ENCODE measurements around the gene NGEF. TPM values are rescaled to one million over a fixed set of nuclear protein-coding genes. Genes with fewer than 3 reads are reported as not detected.
"Not testable (repeated sequence)": the region's sequence is repeated elsewhere in the genome, so short reads cannot be mapped to it uniquely, and the experiment has no call there.

Gene NGEF
- polyA plus RNA-seq, 2 donors, result 8.4 to 11.4 TPM

- no peak overlapping the region for H3K4me3 ChIP-seq (ENCODE audit: low read depth in 1 of 2, low read length in 2 of 2)
- no peaks in the 10 kb centered on the region for H3K27me3 ChIP-seq (ENCODE audit: control insufficient read depth in 1 of 2, insufficient read depth in 2 of 2, low read length in 2 of 2)
- H3K36me3 ChIP-seq (ENCODE audit: control insufficient read depth in 2 of 2, insufficient read depth in 2 of 2, low read length in 1 of 2), result no peaks in the 10 kb centered on the region
- 91 to 94% methylated on average over 14 of the region's 14 CpGs for WGBS, 2 donors
- peaks cover 0 to 9% of the 10 kb centered on the region in 2 donors for H3K4me1 ChIP-seq (ENCODE audit: control insufficient read depth in 2 of 2, insufficient read depth in 2 of 2, low read length in 1 of 2)
- no peaks in the 10 kb centered on the region for H3K9me3 ChIP-seq (ENCODE audit: control insufficient read depth in 2 of 2, insufficient read depth in 1 of 2, low read depth in 1 of 2, low read length in 1 of 2)
- no peak overlapping the region for H3K27ac ChIP-seq (ENCODE audit: low read depth in 2 of 2, low read length in 1 of 2)
Measured at GRCh38 chr2:233023761-233024410, 10.8 kb upstream of the NGEF start.

DNA sequence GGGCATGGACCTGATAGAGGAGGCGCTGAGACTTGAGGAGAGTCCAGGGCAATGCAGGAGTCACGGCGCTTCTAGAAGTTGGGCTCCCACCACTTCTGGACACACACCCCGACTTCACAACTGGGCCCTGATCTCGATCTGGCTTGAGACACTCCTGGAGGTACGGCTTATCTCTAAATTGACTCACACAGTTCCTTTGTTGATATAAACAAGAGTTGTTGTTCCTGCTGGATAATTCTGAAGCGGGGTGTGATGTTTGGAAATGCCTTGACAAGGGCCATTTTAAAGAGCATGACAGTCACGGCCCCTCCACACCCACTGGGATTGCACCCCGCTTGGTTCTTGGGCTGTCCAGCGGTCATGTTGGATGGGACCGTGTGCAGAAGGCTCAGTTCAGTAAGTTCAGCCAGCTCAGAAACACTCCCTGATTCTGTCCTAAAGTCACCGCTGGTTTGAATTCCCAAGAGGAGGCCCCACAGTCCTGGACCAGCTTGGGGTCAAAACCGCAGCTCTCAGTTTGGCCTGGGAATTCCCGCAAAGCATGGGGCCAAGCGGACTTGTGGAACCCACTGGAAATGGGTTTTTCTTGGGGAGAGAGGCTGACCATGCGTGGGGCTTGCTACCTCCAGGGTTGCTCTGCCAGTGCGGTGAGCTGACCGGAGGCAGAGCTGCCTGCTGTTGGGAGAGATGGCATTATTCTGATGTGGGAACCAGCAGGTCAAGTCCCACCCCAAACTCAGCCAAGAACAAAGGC lies 10.1 kb upstream of the NGEF start:
- Histone ChIP-seq H3K27ac (ENCODE audit: low read depth in 2 of 2, low read length in 1 of 2) (peak overlapping the region in 1 of 2 donors; percentile 44), H3K36me3 (ENCODE audit: control insufficient read depth in 2 of 2, insufficient read depth in 2 of 2, low read length in 1 of 2) (no peaks in the 10 kb centered on the region), H3K4me1 (ENCODE audit: control insufficient read depth in 2 of 2, insufficient read depth in 2 of 2, low read length in 1 of 2) (peaks cover 0 to 9% of the 10 kb centered on the region in 2 donors), H3K27me3 (ENCODE audit: control insufficient read depth in 1 of 2, insufficient read depth in 2 of 2, low read length in 2 of 2) (no peaks in the 10 kb centered on the region), H3K4me3 (ENCODE audit: low read depth in 1 of 2, low read length in 2 of 2) (no peak overlapping the region), H3K9me3 (ENCODE audit: control insufficient read depth in 2 of 2, insufficient read depth in 1 of 2, low read depth in 1 of 2, low read length in 1 of 2) (no peaks in the 10 kb centered on the region)
- WGBS, 2 donors, result 89 to 90% methylated on average over 18 of the region's 18 CpGs

- H3K4me3 ChIP-seq (ENCODE audit: low read depth in 1 of 2, low read length in 2 of 2), result no peak overlapping the region
- H3K27me3 ChIP-seq (ENCODE audit: control insufficient read depth in 1 of 2, insufficient read depth in 2 of 2, low read length in 2 of 2), result no peaks in the 10 kb centered on the region
- 76 to 87% methylated on average over 8 of the region's 8 CpGs for WGBS, 2 donors
- no peaks in the 10 kb centered on the region for H3K36me3 ChIP-seq (ENCODE audit: control insufficient read depth in 2 of 2, insufficient read depth in 2 of 2, low read length in 1 of 2)
- H3K4me1 ChIP-seq (ENCODE audit: control insufficient read depth in 2 of 2, insufficient read depth in 2 of 2, low read length in 1 of 2), result peaks cover 0 to 9% of the 10 kb centered on the region in 2 donors
- peak overlapping the region in 1 of 2 donors; percentile 44 for H3K27ac ChIP-seq (ENCODE audit: low read depth in 2 of 2, low read length in 1 of 2)
- no peaks in the 10 kb centered on the region for H3K9me3 ChIP-seq (ENCODE audit: control insufficient read depth in 2 of 2, insufficient read depth in 1 of 2, low read depth in 1 of 2, low read length in 1 of 2)
Measured at GRCh38 chr2:233022561-233022960, 9.5 kb upstream of the NGEF start.

GRCh38 chr2:233021771-233022170 lies 8.7 kb upstream of the NGEF start:
- no peaks in the 10 kb centered on the region for H3K9me3 ChIP-seq (ENCODE audit: control insufficient read depth in 2 of 2, insufficient read depth in 1 of 2, low read depth in 1 of 2, low read length in 1 of 2)
- H3K4me1 ChIP-seq (ENCODE audit: control insufficient read depth in 2 of 2, insufficient read depth in 2 of 2, low read length in 1 of 2), result peaks cover 0 to 9% of the 10 kb centered on the region in 2 donors
- H3K27me3 ChIP-seq (ENCODE audit: control insufficient read depth in 1 of 2, insufficient read depth in 2 of 2, low read length in 2 of 2), result no peaks in the 10 kb centered on the region
- WGBS, 2 donors, result 69 to 81% methylated on average over 8 of the region's 8 CpGs
- H3K4me3 ChIP-seq (ENCODE audit: low read depth in 1 of 2, low read length in 2 of 2), result no peak overlapping the region
- H3K27ac ChIP-seq (ENCODE audit: low read depth in 2 of 2, low read length in 1 of 2), result peak overlapping the region in 1 of 2 donors; percentile 40
- no peaks in the 10 kb centered on the region for H3K36me3 ChIP-seq (ENCODE audit: control insufficient read depth in 2 of 2, insufficient read depth in 2 of 2, low read length in 1 of 2)

DNA sequence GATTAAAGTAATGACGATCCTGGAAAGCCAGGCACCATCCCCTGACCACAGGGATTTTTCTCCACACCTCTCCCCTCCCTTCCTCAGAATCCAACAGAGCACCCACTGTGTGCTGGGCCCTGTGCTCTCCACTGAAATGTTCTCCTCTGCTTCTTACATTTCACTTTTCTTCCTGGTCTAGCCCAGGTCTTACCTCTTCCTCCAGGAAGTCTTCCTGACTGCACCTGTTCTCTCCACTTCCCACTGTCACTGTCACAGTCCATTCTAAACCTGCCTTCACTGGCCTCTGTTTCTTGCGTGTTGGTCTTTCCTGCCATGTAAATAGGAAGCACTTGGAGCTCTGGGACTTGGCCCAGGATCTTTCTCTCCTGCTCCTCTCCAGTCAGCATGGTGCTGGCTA lies 7.4 kb upstream of the NGEF start:
- H3K9me3 ChIP-seq (ENCODE audit: control insufficient read depth in 2 of 2, insufficient read depth in 1 of 2, low read depth in 1 of 2, low read length in 1 of 2), result no peaks in the 10 kb centered on the region
- H3K27ac ChIP-seq (ENCODE audit: low read depth in 2 of 2, low read length in 1 of 2), result peak overlapping the region in 1 of 2 donors; percentile 66
- WGBS, 2 donors, result 78 to 85% methylated on average over 2 of the region's 2 CpGs
- no peaks in the 10 kb centered on the region for H3K36me3 ChIP-seq (ENCODE audit: control insufficient read depth in 2 of 2, insufficient read depth in 2 of 2, low read length in 1 of 2)
- no peak overlapping the region for H3K4me3 ChIP-seq (ENCODE audit: low read depth in 1 of 2, low read length in 2 of 2)
- H3K4me1 ChIP-seq (ENCODE audit: control insufficient read depth in 2 of 2, insufficient read depth in 2 of 2, low read length in 1 of 2), result peaks cover 0 to 9% of the 10 kb centered on the region in 2 donors
- no peaks in the 10 kb centered on the region for H3K27me3 ChIP-seq (ENCODE audit: control insufficient read depth in 1 of 2, insufficient read depth in 2 of 2, low read length in 2 of 2)

- H3K36me3 ChIP-seq (ENCODE audit: control insufficient read depth in 2 of 2, insufficient read depth in 2 of 2, low read length in 1 of 2); H3K4me3 ChIP-seq (ENCODE audit: low read depth in 1 of 2, low read length in 2 of 2); H3K4me1 ChIP-seq (ENCODE audit: control insufficient read depth in 2 of 2, insufficient read depth in 2 of 2, low read length in 1 of 2); H3K9me3 ChIP-seq (ENCODE audit: control insufficient read depth in 2 of 2, insufficient read depth in 1 of 2, low read depth in 1 of 2, low read length in 1 of 2); H3K27ac ChIP-seq (ENCODE audit: low read depth in 2 of 2, low read length in 1 of 2); H3K27me3 ChIP-seq (ENCODE audit: control insufficient read depth in 1 of 2, insufficient read depth in 2 of 2, low read length in 2 of 2): not testable (repeated sequence)
- 88 to 95% methylated on average over 4 of the region's 4 CpGs for WGBS, 2 donors
Measured at GRCh38 chr2:233019610-233020009, 6.6 kb upstream of the NGEF start.

- Histone ChIP-seq H3K27ac (ENCODE audit: low read depth in 2 of 2, low read length in 1 of 2) (no peak overlapping the region), H3K27me3 (ENCODE audit: control insufficient read depth in 1 of 2, insufficient read depth in 2 of 2, low read length in 2 of 2) (no peaks in the 10 kb centered on the region), H3K36me3 (ENCODE audit: control insufficient read depth in 2 of 2, insufficient read depth in 2 of 2, low read length in 1 of 2) (no peaks in the 10 kb centered on the region), H3K4me3 (ENCODE audit: low read depth in 1 of 2, low read length in 2 of 2) (no peak overlapping the region), H3K4me1 (ENCODE audit: control insufficient read depth in 2 of 2, insufficient read depth in 2 of 2, low read length in 1 of 2) (peaks cover 0 to 9% of the 10 kb centered on the region in 2 donors), H3K9me3 (ENCODE audit: control insufficient read depth in 2 of 2, insufficient read depth in 1 of 2, low read depth in 1 of 2, low read length in 1 of 2) (no peaks in the 10 kb centered on the region)
- WGBS, 2 donors, result 84 to 95% methylated on average over 1 of the region's 1 CpG
Measured at GRCh38 chr2:233017947-233018346, 4.9 kb upstream of the NGEF start.

GRCh38 chr2:233015019-233015645 lies 2.1 kb upstream of the NGEF start:
- Histone ChIP-seq H3K27ac (ENCODE audit: low read depth in 2 of 2, low read length in 1 of 2) (no peak overlapping the region), H3K36me3 (ENCODE audit: control insufficient read depth in 2 of 2, insufficient read depth in 2 of 2, low read length in 1 of 2) (no peaks in the 10 kb centered on the region), H3K4me1 (ENCODE audit: control insufficient read depth in 2 of 2, insufficient read depth in 2 of 2, low read length in 1 of 2) (no peaks in the 10 kb centered on the region), H3K4me3 (ENCODE audit: low read depth in 1 of 2, low read length in 2 of 2) (no peak overlapping the region), H3K27me3 (ENCODE audit: control insufficient read depth in 1 of 2, insufficient read depth in 2 of 2, low read length in 2 of 2) (no peaks in the 10 kb centered on the region), H3K9me3 (ENCODE audit: control insufficient read depth in 2 of 2, insufficient read depth in 1 of 2, low read depth in 1 of 2, low read length in 1 of 2) (no peaks in the 10 kb centered on the region)
- 95 to 100% methylated on average over 1 of the region's 1 CpG for WGBS, 2 donors

- Histone ChIP-seq H3K27ac (ENCODE audit: low read depth in 2 of 2, low read length in 1 of 2) (no peak overlapping the region), H3K4me1 (ENCODE audit: control insufficient read depth in 2 of 2, insufficient read depth in 2 of 2, low read length in 1 of 2) (no peaks in the 10 kb centered on the region), H3K27me3 (ENCODE audit: control insufficient read depth in 1 of 2, insufficient read depth in 2 of 2, low read length in 2 of 2) (no peaks in the 10 kb centered on the region), H3K36me3 (ENCODE audit: control insufficient read depth in 2 of 2, insufficient read depth in 2 of 2, low read length in 1 of 2) (no peaks in the 10 kb centered on the region), H3K9me3 (ENCODE audit: control insufficient read depth in 2 of 2, insufficient read depth in 1 of 2, low read depth in 1 of 2, low read length in 1 of 2) (no peaks in the 10 kb centered on the region), H3K4me3 (ENCODE audit: low read depth in 1 of 2, low read length in 2 of 2) (no peak overlapping the region)
- WGBS, 2 donors, result 68 to 78% methylated on average over 1 of the region's 1 CpG
Measured at GRCh38 chr2:233013650-233014049, 594 bp upstream of the NGEF start.
